ENCODE measurements around the gene CEL. TPM values are rescaled to one million over a fixed set of nuclear protein-coding genes. Genes with fewer than 3 reads are reported as not detected.

Gene CEL
- total and polyA plus RNA-seq, 4 donors: 0.30 to 3.5 (median 1.8) TPM

GRCh38 chr9:133054194-133054890 is 7.4 kb upstream of the CEL start:
- Histone ChIP-seq H3K27me3 (ENCODE audit: control insufficient read depth, insufficient read depth, low read length) (no peaks in the 10 kb centered on the region), H3K9me3 (ENCODE audit: control insufficient read depth, insufficient read depth, low read length) (no peaks in the 10 kb centered on the region), H3K27ac (ENCODE audit: low read depth, low read length) (no peak overlapping the region), H3K4me3 (ENCODE audit: low read depth, low read length) (no peak overlapping the region), H3K36me3 (ENCODE audit: control insufficient read depth, insufficient read depth, low read length) (peaks cover 90% of the 10 kb centered on the region), H3K4me1 (ENCODE audit: control insufficient read depth, insufficient read depth, low read length) (peaks cover 6% of the 10 kb centered on the region)
- WGBS (ENCODE audit: insufficient coverage): 93% methylated on average over 16 of the region's 24 CpGs
- DNase-seq (ENCODE audit: low read depth in 4 of 6, low spot score in 6 of 6): no peak

GRCh38 chr9:133054966-133055365 is 6.8 kb upstream of the CEL start:
- no peak for DNase-seq (ENCODE audit: low read depth in 4 of 6, low spot score in 6 of 6)

GRCh38 chr9:133055788-133056420 is 5.9 kb upstream of the CEL start:
- Histone ChIP-seq H3K27me3 (ENCODE audit: control insufficient read depth, insufficient read depth, low read length) (no peaks in the 10 kb centered on the region), H3K4me3 (ENCODE audit: low read depth, low read length) (no peak overlapping the region), H3K36me3 (ENCODE audit: control insufficient read depth, insufficient read depth, low read length) (peaks cover 84% of the 10 kb centered on the region), H3K27ac (ENCODE audit: low read depth, low read length) (no peak overlapping the region), H3K9me3 (ENCODE audit: control insufficient read depth, insufficient read depth, low read length) (no peaks in the 10 kb centered on the region), H3K4me1 (ENCODE audit: control insufficient read depth, insufficient read depth, low read length) (no peaks in the 10 kb centered on the region)
- WGBS (ENCODE audit: insufficient coverage): 98% methylated on average over 16 of the region's 17 CpGs
- DNase-seq (ENCODE audit: low read depth in 4 of 6, low spot score in 6 of 6): no peak

More at GRCh38 chr9:133054966-133055365, 6.8 kb upstream of the CEL start:
- Histone ChIP-seq H3K27me3 (ENCODE audit: control insufficient read depth, insufficient read depth, low read length) (no peaks in the 10 kb centered on the region), H3K9me3 (ENCODE audit: control insufficient read depth, insufficient read depth, low read length) (no peaks in the 10 kb centered on the region), H3K4me1 (ENCODE audit: control insufficient read depth, insufficient read depth, low read length) (peaks cover 6% of the 10 kb centered on the region), H3K27ac (ENCODE audit: low read depth, low read length) (no peak overlapping the region), H3K36me3 (ENCODE audit: control insufficient read depth, insufficient read depth, low read length) (peaks cover 90% of the 10 kb centered on the region), H3K4me3 (ENCODE audit: low read depth, low read length) (no peak overlapping the region)
- 76% methylated on average over 15 of the region's 16 CpGs for WGBS (ENCODE audit: insufficient coverage)

GRCh38 chr9:133056533-133056932 is 5.2 kb upstream of the CEL start:
- no peaks in the 10 kb centered on the region for H3K9me3 ChIP-seq (ENCODE audit: control insufficient read depth, insufficient read depth, low read length)
- no peak for DNase-seq (ENCODE audit: low read depth in 4 of 6, low spot score in 6 of 6)
- peaks cover 83% of the 10 kb centered on the region for H3K36me3 ChIP-seq (ENCODE audit: control insufficient read depth, insufficient read depth, low read length)
- 94% methylated on average over 13 of the region's 13 CpGs for WGBS (ENCODE audit: insufficient coverage)
- H3K27me3 ChIP-seq (ENCODE audit: control insufficient read depth, insufficient read depth, low read length): no peaks in the 10 kb centered on the region
- no peaks in the 10 kb centered on the region for H3K4me1 ChIP-seq (ENCODE audit: control insufficient read depth, insufficient read depth, low read length)
- H3K27ac ChIP-seq (ENCODE audit: low read depth, low read length): no peak overlapping the region
- no peak overlapping the region for H3K4me3 ChIP-seq (ENCODE audit: low read depth, low read length)

GRCh38 chr9:133057006-133057405 is 4.8 kb upstream of the CEL start:
- no peak overlapping the region for H3K4me3 ChIP-seq (ENCODE audit: low read depth, low read length)
- H3K27me3 ChIP-seq (ENCODE audit: control insufficient read depth, insufficient read depth, low read length): no peaks in the 10 kb centered on the region
- WGBS (ENCODE audit: insufficient coverage): 89% methylated on average over 6 of the region's 8 CpGs
- H3K36me3 ChIP-seq (ENCODE audit: control insufficient read depth, insufficient read depth, low read length): peaks cover 78% of the 10 kb centered on the region
- H3K9me3 ChIP-seq (ENCODE audit: control insufficient read depth, insufficient read depth, low read length): no peaks in the 10 kb centered on the region
- H3K4me1 ChIP-seq (ENCODE audit: control insufficient read depth, insufficient read depth, low read length): no peaks in the 10 kb centered on the region
- no peak for DNase-seq (ENCODE audit: low read depth in 4 of 6, low spot score in 6 of 6)
- H3K27ac ChIP-seq (ENCODE audit: low read depth, low read length): no peak overlapping the region

- Histone ChIP-seq H3K27me3 (ENCODE audit: control insufficient read depth, insufficient read depth, low read length) (no peaks in the 10 kb centered on the region), H3K4me1 (ENCODE audit: control insufficient read depth, insufficient read depth, low read length) (no peaks in the 10 kb centered on the region), H3K9me3 (ENCODE audit: control insufficient read depth, insufficient read depth, low read length) (no peaks in the 10 kb centered on the region), H3K27ac (ENCODE audit: low read depth, low read length) (no peak overlapping the region), H3K36me3 (ENCODE audit: control insufficient read depth, insufficient read depth, low read length) (peaks cover 73% of the 10 kb centered on the region), H3K4me3 (ENCODE audit: low read depth, low read length) (no peak overlapping the region)
- no peak for DNase-seq (ENCODE audit: low read depth in 4 of 6, low spot score in 6 of 6)
- WGBS (ENCODE audit: insufficient coverage): 96% methylated on average over 12 of the region's 12 CpGs
These were observed 4.2 kb upstream of the CEL start for GRCh38 chr9:133057553-133057952.

- H3K9me3 ChIP-seq (ENCODE audit: control insufficient read depth, insufficient read depth, low read length): no peaks in the 10 kb centered on the region
- H3K36me3 ChIP-seq (ENCODE audit: control insufficient read depth, insufficient read depth, low read length): peaks cover 67% of the 10 kb centered on the region
- no peaks in the 10 kb centered on the region for H3K4me1 ChIP-seq (ENCODE audit: control insufficient read depth, insufficient read depth, low read length)
- no peak overlapping the region for H3K27ac ChIP-seq (ENCODE audit: low read depth, low read length)
- no peak overlapping the region for H3K4me3 ChIP-seq (ENCODE audit: low read depth, low read length)
- H3K27me3 ChIP-seq (ENCODE audit: control insufficient read depth, insufficient read depth, low read length): no peaks in the 10 kb centered on the region
- no peak for DNase-seq (ENCODE audit: low read depth in 4 of 6, low spot score in 6 of 6)
- 96% methylated on average over 7 of the region's 7 CpGs for WGBS (ENCODE audit: insufficient coverage)
These were observed 3.7 kb upstream of the CEL start for GRCh38 chr9:133058071-133058470.

GRCh38 chr9:133058550-133059320 is 3.0 kb upstream of the CEL start:
- no peaks in the 10 kb centered on the region for H3K27me3 ChIP-seq (ENCODE audit: control insufficient read depth, insufficient read depth, low read length)
- H3K4me3 ChIP-seq (ENCODE audit: low read depth, low read length): no peak overlapping the region
- H3K27ac ChIP-seq (ENCODE audit: low read depth, low read length): no peak overlapping the region
- 85% methylated on average over 12 of the region's 12 CpGs for WGBS (ENCODE audit: insufficient coverage)
- no peak for DNase-seq (ENCODE audit: low read depth in 4 of 6, low spot score in 6 of 6)
- H3K9me3 ChIP-seq (ENCODE audit: control insufficient read depth, insufficient read depth, low read length): no peaks in the 10 kb centered on the region
- H3K4me1 ChIP-seq (ENCODE audit: control insufficient read depth, insufficient read depth, low read length): no peaks in the 10 kb centered on the region
- peaks cover 67% of the 10 kb centered on the region for H3K36me3 ChIP-seq (ENCODE audit: control insufficient read depth, insufficient read depth, low read length)

GRCh38 chr9:133059623-133060022 is 2.2 kb upstream of the CEL start:
- no peak for DNase-seq (ENCODE audit: low read depth in 4 of 6, low spot score in 6 of 6)
- Histone ChIP-seq H3K27ac (ENCODE audit: low read depth, low read length) (no peak overlapping the region), H3K27me3 (ENCODE audit: control insufficient read depth, insufficient read depth, low read length) (no peaks in the 10 kb centered on the region), H3K4me3 (ENCODE audit: low read depth, low read length) (no peak overlapping the region), H3K4me1 (ENCODE audit: control insufficient read depth, insufficient read depth, low read length) (no peaks in the 10 kb centered on the region), H3K9me3 (ENCODE audit: control insufficient read depth, insufficient read depth, low read length) (no peaks in the 10 kb centered on the region), H3K36me3 (ENCODE audit: control insufficient read depth, insufficient read depth, low read length) (peaks cover 67% of the 10 kb centered on the region)
- 64% methylated on average over 4 of the region's 7 CpGs for WGBS (ENCODE audit: insufficient coverage)
